Measurements from ENCODE around the gene DCST2. TPM values are rescaled to one million over a fixed set of nuclear protein-coding genes. Genes with fewer than 3 reads are reported as not detected.

The DCST2 gene
- total RNA-seq, 4 donors from 2014 or later = not detected

- TF ChIP-seq CTCF (IDR thresholded peaks at IDR 0.05 in 4 of 5, conservative IDR thresholded peaks at IDR 0.05 in 1 of 5) (no peak), POLR2A (IDR thresholded peaks at IDR 0.05) (no peak)
- ATAC-seq = no peak
- in situ Hi-C loops (cut with MboI; ENCODE audit: low sequenced_read_pairs in 4 of 4) = loop anchor here in 1 of 4 donors (25.0 kb wide), 1 partner anchor 111 kb away; the partner anchor contains the start of genes CKS1B, PBXIP1, PYGO2 and SHC1
- peaks cover 7 to 11% of the 10 kb centered on the region in 2 donors for H3K4me1 ChIP-seq
- no peaks in the 10 kb centered on the region for H3K27me3 ChIP-seq
- intact Hi-C loops (cut with DNase I; ENCODE audit: low total_unique reads) = no loop called here
- no peak overlapping the region for H3K27ac ChIP-seq
- no peaks in the 10 kb centered on the region for H3K36me3 ChIP-seq
- H3K4me3 ChIP-seq = no peak overlapping the region
- no peak for DNase-seq
- H3K9me3 ChIP-seq = no peaks in the 10 kb centered on the region
These were observed 40.0 kb upstream of the DCST2 start for GRCh38 chr1:155073377-155074242.

GRCh38 chr1:155072531-155073289 lies 39.1 kb upstream of the DCST2 start:
- no peaks in the 10 kb centered on the region for H3K9me3 ChIP-seq
- intact Hi-C loops (cut with DNase I; ENCODE audit: low total_unique reads) (no loop called here), in situ Hi-C loops (cut with MboI; ENCODE audit: low sequenced_read_pairs in 4 of 4) (loop anchor here in 1 of 4 donors (25.0 kb wide), 1 partner anchor 110 kb away; the partner anchor contains the start of genes CKS1B, PBXIP1, PYGO2 and SHC1)
- no peak for ATAC-seq
- no peak overlapping the region for H3K4me3 ChIP-seq
- H3K27me3 ChIP-seq = no peaks in the 10 kb centered on the region
- H3K36me3 ChIP-seq = no peaks in the 10 kb centered on the region
- no peak overlapping the region for H3K27ac ChIP-seq
- no peak for DNase-seq
- H3K4me1 ChIP-seq = peaks cover 5 to 11% of the 10 kb centered on the region in 2 donors
- TF ChIP-seq POLR2A (IDR thresholded peaks at IDR 0.05) (no peak), CTCF (IDR thresholded peaks at IDR 0.05 in 4 of 5, conservative IDR thresholded peaks at IDR 0.05 in 1 of 5) (no peak)

- ATAC-seq (no peak), DNase-seq (no peak)
- Histone ChIP-seq H3K36me3 (no peaks in the 10 kb centered on the region), H3K27me3 (no peaks in the 10 kb centered on the region), H3K9me3 (no peaks in the 10 kb centered on the region), H3K4me3 (no peak overlapping the region), H3K27ac (peak overlapping the region in 1 of 4 donors; percentile 67), H3K4me1 (peaks cover 5 to 11% of the 10 kb centered on the region in 2 donors)
- in situ Hi-C loops (cut with MboI; ENCODE audit: low sequenced_read_pairs in 4 of 4) = loop anchor here in 1 of 4 donors (25.0 kb wide), 1 partner anchor 109 kb away; the partner anchor contains the start of genes CKS1B, PBXIP1, PYGO2 and SHC1
- TF ChIP-seq POLR2A (IDR thresholded peaks at IDR 0.05) = no peak
- intact Hi-C loops (cut with DNase I; ENCODE audit: low total_unique reads) = no loop called here
These were observed 38.1 kb upstream of the DCST2 start for GRCh38 chr1:155071701-155072100.

- TF ChIP-seq CTCF (IDR thresholded peaks at IDR 0.05 in 4 of 5, conservative IDR thresholded peaks at IDR 0.05 in 1 of 5) (peak; percentile 28 to 65 (median 50)), POLR2A (IDR thresholded peaks at IDR 0.05) (peak in 1 of 2 donors; percentile 23)
- DNase-seq (peak; percentile 53 to 81), ATAC-seq (peak; percentile 78 to 94)
- Histone ChIP-seq H3K9me3 (no peaks in the 10 kb centered on the region), H3K4me3 (peak overlapping the region; percentile 51 to 75 (median 56)), H3K36me3 (no peaks in the 10 kb centered on the region), H3K27me3 (no peaks in the 10 kb centered on the region), H3K4me1 (peaks cover 5 to 11% of the 10 kb centered on the region in 2 donors), H3K27ac (peak overlapping the region; percentile 46 to 69 (median 62))
- in situ Hi-C loops (cut with MboI; ENCODE audit: low sequenced_read_pairs in 4 of 4) (loop anchor here in 1 of 4 donors (25.0 kb wide), 1 partner anchor 109 kb away; the partner anchor contains the start of genes CKS1B, PBXIP1, PYGO2 and SHC1), intact Hi-C loops (cut with DNase I; ENCODE audit: low total_unique reads) (no loop called here)
These were observed 37.4 kb upstream of the DCST2 start for GRCh38 chr1:155070721-155071569.
